GM04504 (cell line): ENCODE measurements around the gene TADA2A.

Source experiments
- DNase-seq: peaks from one replicate; pipeline ENCODE4 v3.0.0-alpha.2; 2012; ENCODE audit warnings: low read depth

Gene TADA2A

GRCh38 chr17:37406635-37407461 is at the start of gene TADA2A, which contains the start of gene ACACA:
TSS of gene TADA2A (plus strand) at chr17:37406886. CDS start at chr17:37411366, 4,480 bp downstream.
TSS of gene ACACA (minus strand) at chr17:37406836. CDS start at chr17:37406299, 537 bp downstream.
- peak; percentile 57 for DNase-seq

DNA sequence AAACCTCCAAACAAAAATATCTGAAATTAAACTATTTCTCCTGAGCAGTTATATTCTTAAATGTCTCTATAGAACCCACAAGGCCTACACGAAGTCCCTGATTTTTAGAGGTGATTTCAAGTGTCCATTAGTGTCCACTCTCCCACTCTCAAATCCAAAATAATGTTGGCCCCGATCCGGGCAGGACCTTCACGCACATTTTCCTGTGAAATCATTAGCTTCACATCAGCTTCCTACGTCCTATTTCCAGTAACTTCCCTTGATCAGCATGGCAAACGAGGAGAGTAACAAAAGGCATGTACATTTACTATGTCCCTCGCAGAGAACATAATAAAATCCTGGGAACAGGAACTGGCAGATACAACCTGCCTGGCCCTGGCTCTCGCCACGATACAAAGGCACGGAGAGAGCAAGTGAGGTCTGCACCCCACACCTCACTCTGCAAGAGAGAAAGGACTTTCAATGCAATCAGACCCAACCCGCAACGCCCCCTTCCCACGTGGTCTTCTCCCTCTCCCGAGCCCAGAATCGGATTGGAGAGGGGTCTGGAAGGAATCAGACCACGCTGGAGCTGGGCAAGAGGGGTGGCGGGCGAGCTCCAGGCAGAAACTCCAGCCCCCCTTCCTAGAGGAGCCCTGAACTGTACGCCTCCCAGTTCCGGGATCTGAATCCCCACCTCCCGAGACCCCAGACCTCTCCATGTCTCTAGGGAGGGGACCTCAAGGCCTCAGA is 48.4 kb upstream of the TADA2A start:
- no peak for DNase-seq

DNA sequence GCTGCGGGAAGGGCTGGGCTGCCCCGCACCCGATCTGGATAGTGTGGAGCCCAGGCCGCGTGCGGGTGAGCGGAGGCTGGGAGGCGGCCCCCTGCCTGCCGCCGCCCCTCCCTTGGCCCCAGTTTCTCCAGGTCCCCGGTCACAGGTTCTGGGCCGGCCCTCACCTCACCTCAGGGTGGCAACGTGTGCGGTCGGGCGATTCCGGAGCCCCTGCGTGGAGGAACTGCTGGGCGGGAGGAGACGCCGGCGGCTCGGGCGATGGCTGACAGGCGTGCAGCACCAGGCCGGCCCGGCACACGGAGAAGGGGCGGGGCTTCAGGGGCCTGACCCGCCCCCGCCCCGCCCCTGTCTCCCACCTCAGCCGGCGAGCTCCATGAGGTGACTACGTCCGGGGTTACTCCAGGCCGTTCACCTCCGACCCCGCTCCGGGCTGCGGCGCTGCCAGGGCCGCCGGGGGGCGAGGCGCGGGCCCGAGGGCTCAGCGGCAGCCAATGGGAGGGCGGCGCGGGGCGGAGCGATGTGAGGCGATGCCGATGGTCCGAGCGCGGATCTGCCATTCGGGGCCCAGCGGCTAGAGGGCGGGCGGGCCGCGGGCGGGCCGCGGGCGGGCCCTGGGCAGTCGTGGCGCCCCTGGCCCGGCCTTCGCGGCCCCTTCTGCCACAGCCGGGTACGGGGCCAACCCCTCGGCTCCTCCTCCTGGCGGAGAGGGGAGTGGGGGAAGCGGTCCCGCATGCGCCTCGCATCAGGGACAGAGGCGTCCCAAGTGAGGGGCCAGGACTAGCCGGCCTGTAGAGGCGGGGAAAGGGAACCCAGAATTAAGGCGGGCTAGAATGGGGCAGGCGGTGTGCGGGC is 47.6 kb upstream of the TADA2A start:
- DNase-seq: peak; percentile 87

- DNase-seq: no peak
Observed at GRCh38 chr17:37359682-37360188, 47.0 kb upstream of the TADA2A start.

- DNase-seq: no peak
Observed at GRCh38 chr17:37360632-37361031, 46.1 kb upstream of the TADA2A start.

DNA sequence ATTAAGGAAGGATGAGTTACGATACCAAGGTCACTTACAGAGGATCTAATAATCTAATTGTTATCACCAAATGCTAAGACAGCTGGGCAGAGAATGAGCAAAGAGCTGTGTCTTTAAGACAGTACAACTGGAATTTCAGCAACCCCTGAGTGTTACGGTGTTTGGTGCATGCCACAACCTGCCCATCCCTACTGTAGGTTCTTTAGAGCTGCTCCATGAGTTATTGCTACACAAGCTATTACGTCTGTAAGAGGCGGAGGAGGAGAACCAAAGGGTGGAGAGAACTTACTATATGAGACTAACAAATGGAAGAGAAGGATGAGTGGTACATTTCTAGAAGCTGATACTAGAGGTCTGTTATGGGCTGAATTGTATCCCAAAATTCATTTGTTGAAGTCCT is 45.1 kb upstream of the TADA2A start:
- DNase-seq: no peak

DNA sequence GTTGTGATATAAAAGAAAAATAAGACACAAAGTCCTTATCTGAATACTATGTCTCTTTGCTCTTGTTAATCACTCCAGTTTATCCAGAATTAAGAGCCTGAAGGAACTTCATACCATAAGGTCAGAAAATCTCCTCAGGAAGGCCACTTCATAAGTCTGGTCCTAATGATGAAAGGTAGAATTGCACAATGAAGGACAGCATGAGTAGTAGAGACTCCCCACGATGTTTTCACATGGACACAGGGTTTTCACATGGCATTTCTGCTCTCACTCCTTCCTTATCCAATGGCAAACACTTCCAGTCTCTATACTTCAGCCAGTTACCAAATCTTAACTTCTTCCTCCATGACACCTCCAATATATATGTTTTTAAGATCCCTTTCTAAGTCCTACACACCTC is 41.1 kb upstream of the TADA2A start:
- no peak for DNase-seq

- no peak for DNase-seq
Observed at GRCh38 chr17:37368577-37368976, 38.1 kb upstream of the TADA2A start.

DNA sequence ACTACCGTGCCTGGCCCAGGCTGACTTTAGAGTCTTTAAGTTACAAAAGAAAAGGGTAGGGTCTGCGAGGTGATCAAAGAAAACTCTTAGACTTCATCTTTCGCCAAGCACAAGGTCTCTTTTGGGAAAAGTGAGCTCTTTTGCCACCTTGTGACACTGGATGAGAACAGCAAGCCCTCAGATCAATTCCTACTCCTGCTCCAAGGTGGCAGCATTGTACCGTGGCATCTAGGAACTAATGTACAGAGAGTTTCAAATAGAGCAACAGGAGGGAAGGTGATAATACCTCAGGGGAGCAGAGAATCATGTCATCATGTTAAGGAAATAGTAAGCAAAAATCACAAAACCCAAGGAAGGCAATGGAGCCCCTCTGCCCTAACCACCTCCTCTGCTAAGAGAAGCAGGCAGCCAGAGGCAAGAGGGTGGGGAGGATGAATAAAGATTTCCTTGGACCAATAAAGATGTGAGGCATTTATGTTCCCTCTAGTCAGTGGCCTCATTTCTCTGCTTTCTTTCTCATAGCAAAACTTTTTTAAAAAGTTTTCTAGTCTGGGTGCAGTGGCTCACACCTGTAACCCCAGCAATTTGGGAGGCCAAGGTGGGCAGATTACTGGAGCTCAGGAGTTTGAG is 33.0 kb upstream of the TADA2A start:
- DNase-seq: peak; percentile 62

DNA sequence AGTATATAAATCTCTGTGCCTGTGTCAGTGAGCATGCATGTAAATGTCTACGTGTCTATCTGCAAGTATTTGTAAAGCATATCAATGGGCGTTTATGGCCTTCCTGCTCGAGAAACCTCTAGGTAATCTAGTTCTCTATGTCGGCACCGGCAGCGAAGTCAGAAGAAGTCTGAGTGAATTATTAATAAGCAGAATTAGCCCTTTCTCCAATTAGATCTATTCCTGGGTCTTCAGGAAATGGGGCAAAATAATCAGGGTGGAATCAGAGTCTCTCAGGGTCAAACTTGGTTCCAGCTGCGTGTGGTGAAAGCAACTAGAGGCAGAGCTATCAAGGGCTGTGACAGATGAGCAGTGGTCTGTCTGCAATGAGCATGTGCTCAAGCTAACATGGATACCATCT is 31.0 kb upstream of the TADA2A start, which contains the start of gene C17orf78:
TSS of gene C17orf78 (plus strand) at position 280 of the 400 bp plus-strand sequence. CDS start at position 388, 108 bp downstream.
- no peak for DNase-seq

GRCh38 chr17:37382056-37382455 is 24.6 kb upstream of the TADA2A start:
- no peak for DNase-seq

GRCh38 chr17:37384560-37385149 is 22.0 kb upstream of the TADA2A start:
- DNase-seq: no peak

GRCh38 chr17:37385474-37385990 is 21.2 kb upstream of the TADA2A start:
- DNase-seq: no peak

GRCh38 chr17:37386462-37386861 is 20.2 kb upstream of the TADA2A start:
- DNase-seq: no peak

GRCh38 chr17:37388266-37388665 is 18.4 kb upstream of the TADA2A start:
- DNase-seq: no peak

DNA sequence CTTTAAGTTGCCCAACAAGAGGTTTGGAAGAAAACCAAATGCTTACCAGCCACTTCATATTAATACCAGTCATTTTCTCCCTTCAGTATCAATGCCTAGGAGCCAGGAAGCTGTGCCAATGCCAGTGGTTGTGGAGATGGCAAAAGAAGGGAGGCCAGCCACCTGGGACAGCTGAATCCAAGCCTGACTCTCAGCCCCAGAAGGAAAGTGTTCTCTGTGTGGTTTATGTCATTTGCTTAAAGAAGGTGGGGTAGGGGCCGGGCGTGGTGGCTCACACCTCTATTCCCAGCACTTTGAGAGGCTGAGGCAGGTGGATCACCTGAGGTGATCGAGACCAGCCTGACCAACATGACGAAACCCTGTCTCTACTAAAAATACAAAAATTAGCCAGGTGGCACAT is 17.5 kb upstream of the TADA2A start:
- DNase-seq: no peak

DNA sequence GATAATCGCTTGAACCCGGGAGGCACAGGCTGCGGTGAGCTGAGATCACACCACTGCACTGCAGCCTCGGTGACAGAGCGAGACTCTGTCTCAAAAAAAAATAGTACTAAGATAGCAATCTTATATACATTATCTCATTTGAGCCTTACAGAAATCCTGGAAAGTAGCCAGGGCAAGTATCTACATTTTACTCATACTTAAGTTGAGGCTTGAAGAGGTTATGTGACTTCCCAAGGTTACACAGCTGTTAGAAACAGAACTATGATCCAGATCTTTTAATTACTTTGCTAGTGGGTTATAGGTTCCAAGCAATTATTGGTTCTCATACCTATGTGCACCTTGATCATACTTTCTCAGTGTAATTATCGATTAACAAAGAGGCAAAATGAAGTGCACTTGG is 15.5 kb upstream of the TADA2A start:
- DNase-seq: no peak

- no peak for DNase-seq
Observed at GRCh38 chr17:37392024-37392590, 14.6 kb upstream of the TADA2A start.

DNA sequence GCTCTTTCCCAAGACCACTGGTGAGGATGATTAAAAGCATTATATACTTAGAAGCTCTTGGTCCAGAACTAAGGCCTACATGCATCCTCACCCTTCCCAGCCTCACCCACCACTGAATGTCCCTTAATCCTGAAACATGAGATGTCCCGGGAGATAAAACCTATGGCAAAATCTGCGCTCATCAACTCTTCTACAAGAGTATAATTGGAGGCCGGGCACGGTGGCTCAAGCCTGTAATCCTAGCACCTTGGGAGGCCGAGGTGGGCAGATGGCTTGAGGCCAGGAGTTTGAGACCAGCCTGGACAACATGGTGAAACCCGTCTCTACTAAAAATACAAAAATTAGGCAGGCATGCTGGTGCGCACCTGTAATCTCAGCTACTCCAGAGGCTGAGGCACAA is 13.3 kb upstream of the TADA2A start:
- DNase-seq: no peak

DNA sequence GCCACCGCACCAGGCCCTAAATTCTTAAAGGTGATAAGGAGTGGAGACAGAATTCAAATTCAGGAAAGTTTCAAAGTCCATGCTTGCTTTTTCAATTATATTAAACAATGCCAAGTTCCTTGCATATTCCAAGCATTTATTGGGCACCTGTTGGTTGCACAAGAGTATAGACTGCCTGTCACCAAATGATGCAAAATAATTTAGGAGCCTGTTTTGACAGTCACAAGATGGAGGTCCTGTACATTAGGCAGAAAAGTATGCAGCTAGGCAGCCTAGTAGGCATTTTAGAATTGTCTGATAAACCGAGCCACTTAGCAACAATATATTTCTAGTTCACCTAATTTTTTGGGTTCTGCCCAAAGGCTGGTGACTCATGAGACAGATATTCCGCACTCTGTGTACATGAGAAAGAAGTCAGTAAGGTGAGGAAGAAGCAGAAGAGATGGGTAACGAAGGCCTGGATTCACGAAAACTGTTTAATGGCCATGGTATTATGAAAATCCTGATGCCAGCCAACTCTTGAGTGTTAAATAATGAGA is 7.4 kb upstream of the TADA2A start:
- no peak for DNase-seq
